Neural cell (in vitro differentiated cells): ENCODE measurements around the gene NCR3LG1.

Source experiments
- EP300 ChIP-seq: fragments of 450-650 bp; conservative IDR thresholded peaks from 2 replicates; pipeline ENCODE4 v1.6.1; 2014; ENCODE audit warnings: antibody characterized with exemption, mild to moderate bottlenecking, moderate library complexity; ENCODE audit not compliant: poor library complexity, severe bottlenecking
- EZH2 ChIP-seq: fragments of 200-600, 300-800 bp; shearing (Covaris generic), sonication (generic); IDR thresholded peaks from 2 replicates; pipeline ENCODE4 v1.6.1; 2014; ENCODE audit warnings: antibody characterized with exemption, low read length, borderline replicate concordance, mild to moderate bottlenecking; ENCODE audit not compliant: insufficient read depth, poor library complexity, severe bottlenecking
- MXI1 ChIP-seq: fragments of 450-650 bp; conservative IDR thresholded peaks from 2 replicates; pipeline ENCODE4 v1.6.1; 2014; ENCODE audit warnings: antibody characterized with exemption, mild to moderate bottlenecking; ENCODE audit not compliant: poor library complexity, severe bottlenecking
- POLR2AphosphoS5 ChIP-seq: IDR thresholded peaks from 2 replicates; pipeline ENCODE4 v1.6.1; 2012
- RAD21 ChIP-seq: fragments of 450-650 bp; conservative IDR thresholded peaks from 2 replicates; pipeline ENCODE4 v1.6.1; 2014; ENCODE audit warnings: antibody characterized with exemption, mild to moderate bottlenecking, moderate library complexity
- REST ChIP-seq: IDR thresholded peaks from 2 replicates; pipeline ENCODE4 v1.6.1; 2012; ENCODE audit warnings: borderline replicate concordance
- TF ChIP-seq, protein P1 (sequence below): fragments of 450-650 bp; IDR thresholded peaks from 2 replicates; pipeline ENCODE4 v1.5.1; 2014; ENCODE audit warnings: antibody characterized with exemption, mild to moderate bottlenecking, moderate library complexity; ENCODE audit not compliant: poor library complexity, severe bottlenecking

- TF ChIP-seq, protein P1, sequence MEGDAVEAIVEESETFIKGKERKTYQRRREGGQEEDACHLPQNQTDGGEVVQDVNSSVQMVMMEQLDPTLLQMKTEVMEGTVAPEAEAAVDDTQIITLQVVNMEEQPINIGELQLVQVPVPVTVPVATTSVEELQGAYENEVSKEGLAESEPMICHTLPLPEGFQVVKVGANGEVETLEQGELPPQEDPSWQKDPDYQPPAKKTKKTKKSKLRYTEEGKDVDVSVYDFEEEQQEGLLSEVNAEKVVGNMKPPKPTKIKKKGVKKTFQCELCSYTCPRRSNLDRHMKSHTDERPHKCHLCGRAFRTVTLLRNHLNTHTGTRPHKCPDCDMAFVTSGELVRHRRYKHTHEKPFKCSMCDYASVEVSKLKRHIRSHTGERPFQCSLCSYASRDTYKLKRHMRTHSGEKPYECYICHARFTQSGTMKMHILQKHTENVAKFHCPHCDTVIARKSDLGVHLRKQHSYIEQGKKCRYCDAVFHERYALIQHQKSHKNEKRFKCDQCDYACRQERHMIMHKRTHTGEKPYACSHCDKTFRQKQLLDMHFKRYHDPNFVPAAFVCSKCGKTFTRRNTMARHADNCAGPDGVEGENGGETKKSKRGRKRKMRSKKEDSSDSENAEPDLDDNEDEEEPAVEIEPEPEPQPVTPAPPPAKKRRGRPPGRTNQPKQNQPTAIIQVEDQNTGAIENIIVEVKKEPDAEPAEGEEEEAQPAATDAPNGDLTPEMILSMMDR, result no peak
- no peak for TF ChIP-seq MXI1
- no peak for TF ChIP-seq POLR2AphosphoS5
- no peak for TF ChIP-seq REST
- no peak for TF ChIP-seq RAD21
- no peak for TF ChIP-seq EP300
- TF ChIP-seq EZH2, result no peak
Measured at GRCh38 chr11:17414992-17415391, 63.4 kb downstream of the NCR3LG1 start.
